Measurements from ENCODE around the gene TIMP3.
"Not testable (repeated sequence)": the region's sequence is repeated elsewhere in the genome, so short reads cannot be mapped to it uniquely, and the experiment has no call there.

Gene TIMP3

DNA sequence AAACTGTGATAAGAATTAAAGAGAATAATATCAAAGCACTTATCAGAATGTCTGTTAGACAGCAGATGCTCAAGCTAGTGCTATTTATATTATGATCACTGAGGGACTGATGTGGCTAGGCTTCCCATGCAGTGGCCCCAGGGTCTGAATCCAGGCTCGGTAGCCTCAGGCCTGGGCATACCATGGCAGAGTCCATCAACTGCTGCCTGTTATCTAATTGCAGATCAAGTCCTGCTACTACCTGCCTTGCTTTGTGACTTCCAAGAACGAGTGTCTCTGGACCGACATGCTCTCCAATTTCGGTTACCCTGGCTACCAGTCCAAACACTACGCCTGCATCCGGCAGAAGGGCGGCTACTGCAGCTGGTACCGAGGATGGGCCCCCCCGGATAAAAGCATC lies 57.5 kb downstream of the TIMP3 start:
- no peak for DNase-seq

DNA sequence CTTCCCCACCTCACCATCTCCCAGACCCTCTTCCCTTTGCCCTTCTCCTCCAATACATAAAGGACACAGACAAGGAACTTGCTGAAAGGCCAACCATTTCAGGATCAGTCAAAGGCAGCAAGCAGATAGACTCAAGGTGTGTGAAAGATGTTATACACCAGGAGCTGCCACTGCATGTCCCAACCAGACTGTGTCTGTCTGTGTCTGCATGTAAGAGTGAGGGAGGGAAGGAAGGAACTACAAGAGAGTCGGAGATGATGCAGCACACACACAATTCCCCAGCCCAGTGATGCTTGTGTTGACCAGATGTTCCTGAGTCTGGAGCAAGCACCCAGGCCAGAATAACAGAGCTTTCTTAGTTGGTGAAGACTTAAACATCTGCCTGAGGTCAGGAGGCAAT lies 58.2 kb downstream of the TIMP3 start:
- no peak for DNase-seq

- DNase-seq, result no peak
Observed at GRCh38 chr22:32861330-32861729, 59.8 kb downstream of the TIMP3 start.

- no peak for DNase-seq
Observed at GRCh38 chr22:32862083-32862482, 60.6 kb downstream of the TIMP3 start.

- DNase-seq, result no peak
Observed at GRCh38 chr22:32862936-32863661, 61.6 kb downstream of the TIMP3 start.

- DNase-seq, result no peak
Observed at GRCh38 chr22:32864041-32864440, 62.5 kb downstream of the TIMP3 start.

GRCh38 chr22:32864596-32864995 lies 63.1 kb downstream of the TIMP3 start:
- no peak for DNase-seq

DNA sequence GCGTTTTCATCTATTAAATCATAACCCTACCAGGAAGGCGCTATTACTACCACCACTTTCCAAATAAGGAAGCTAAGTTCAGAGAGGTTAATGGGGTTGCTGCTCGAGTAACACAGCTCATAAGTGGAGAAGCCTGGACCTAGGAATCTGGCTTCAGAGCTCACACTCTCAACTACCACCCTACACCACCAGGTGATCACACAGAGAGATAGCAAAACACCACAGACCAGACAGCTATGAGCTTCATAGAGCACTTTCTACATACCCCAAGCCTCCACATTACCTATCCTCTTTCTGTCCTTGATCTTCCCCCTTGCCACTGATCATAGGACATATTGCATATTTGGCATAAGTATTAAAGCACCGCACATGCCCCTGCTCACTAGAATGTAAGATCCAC lies 65.4 kb downstream of the TIMP3 start:
- DNase-seq, result no peak

GRCh38 chr22:32868946-32869345 lies 67.4 kb downstream of the TIMP3 start:
- DNase-seq, result no peak

GRCh38 chr22:32870474-32870873 lies 69.0 kb downstream of the TIMP3 start:
- no peak for DNase-seq

GRCh38 chr22:32873604-32874003 lies 72.1 kb downstream of the TIMP3 start:
- not testable (repeated sequence) for DNase-seq

DNA sequence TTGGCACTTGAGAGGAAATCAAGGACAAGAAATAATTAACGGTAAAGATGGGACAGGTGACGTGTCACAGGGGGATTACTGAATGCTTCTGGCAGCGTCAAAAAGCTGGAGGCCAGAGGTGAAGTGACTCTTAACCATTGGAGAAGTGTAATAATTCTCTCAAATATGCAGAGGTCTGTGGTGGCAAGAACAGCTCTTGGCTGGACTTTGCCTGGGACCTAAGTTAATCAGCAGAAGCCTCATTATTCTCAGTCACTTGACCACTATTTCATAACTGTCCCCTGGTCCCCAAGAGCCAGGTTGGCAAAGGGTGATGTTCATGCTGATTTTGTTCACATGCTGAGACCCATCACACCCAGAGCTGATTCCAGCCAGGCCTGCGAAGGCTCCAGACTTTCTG lies 72.9 kb downstream of the TIMP3 start:
- DNase-seq, result no peak

- DNase-seq, result no peak
Observed at GRCh38 chr22:32874976-32875375, 73.5 kb downstream of the TIMP3 start.

GRCh38 chr22:32876516-32876915 lies 75.0 kb downstream of the TIMP3 start:
- no peak for DNase-seq

DNA sequence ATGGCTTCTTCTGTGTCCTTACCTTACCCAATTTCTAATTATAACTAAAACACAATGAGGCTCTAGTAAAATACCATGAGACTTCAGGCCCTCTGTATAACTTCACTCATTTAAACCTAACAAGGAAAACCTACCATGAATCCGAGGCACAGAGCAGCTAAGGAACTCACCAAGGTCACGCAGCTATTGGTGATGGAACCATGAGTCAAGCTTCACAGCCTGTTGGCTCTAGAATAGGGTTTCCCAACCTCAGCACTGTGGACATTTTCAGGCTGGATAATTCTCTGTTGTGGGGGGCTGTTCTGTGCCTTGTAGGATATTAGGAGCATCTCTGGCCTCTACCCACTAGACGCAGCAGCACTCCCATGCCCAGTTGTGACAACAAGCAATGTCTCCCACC lies 75.7 kb downstream of the TIMP3 start:
- no peak for DNase-seq

- no peak for DNase-seq
Observed at GRCh38 chr22:32879550-32879949, 78.0 kb downstream of the TIMP3 start.

DNA sequence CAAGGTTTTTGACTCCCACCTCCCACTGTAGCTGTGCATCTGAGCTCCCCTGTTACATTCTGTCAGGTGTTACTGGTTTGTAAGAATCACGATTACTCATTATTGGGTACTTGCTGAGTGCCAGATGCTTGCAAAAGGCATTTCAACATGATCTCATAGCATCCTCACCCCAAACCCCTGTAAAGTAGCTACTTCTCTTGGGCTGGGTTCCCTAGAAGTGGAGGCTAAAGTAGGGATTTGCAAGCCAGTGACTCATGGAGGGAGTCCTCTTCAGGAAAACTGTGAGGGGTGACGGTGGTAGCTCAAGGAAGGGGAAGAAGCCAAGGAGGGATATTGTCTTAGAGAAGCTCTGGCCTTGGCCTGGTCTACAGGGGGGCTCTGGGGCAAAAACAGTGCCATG lies 78.6 kb downstream of the TIMP3 start:
- no peak for DNase-seq

DNA sequence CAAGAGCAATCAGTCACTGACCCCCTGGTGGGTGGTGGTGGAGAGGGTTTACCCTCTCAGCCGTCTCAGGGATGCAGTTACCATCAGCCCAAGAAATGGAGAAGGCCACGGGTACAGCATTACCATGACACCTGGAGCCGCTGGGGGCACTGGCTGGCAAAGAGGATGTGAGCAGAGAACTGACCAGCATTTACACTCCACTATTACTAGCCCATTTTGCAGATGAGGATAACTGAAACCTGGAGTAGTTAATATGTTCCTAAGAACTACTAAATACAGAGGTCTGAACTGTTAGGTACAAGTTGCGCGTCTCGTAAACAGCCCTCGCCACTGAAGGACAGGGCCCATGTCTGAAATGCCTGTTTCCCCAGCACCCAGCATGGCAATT lies 79.0 kb downstream of the TIMP3 start:
- DNase-seq, result no peak

DNA sequence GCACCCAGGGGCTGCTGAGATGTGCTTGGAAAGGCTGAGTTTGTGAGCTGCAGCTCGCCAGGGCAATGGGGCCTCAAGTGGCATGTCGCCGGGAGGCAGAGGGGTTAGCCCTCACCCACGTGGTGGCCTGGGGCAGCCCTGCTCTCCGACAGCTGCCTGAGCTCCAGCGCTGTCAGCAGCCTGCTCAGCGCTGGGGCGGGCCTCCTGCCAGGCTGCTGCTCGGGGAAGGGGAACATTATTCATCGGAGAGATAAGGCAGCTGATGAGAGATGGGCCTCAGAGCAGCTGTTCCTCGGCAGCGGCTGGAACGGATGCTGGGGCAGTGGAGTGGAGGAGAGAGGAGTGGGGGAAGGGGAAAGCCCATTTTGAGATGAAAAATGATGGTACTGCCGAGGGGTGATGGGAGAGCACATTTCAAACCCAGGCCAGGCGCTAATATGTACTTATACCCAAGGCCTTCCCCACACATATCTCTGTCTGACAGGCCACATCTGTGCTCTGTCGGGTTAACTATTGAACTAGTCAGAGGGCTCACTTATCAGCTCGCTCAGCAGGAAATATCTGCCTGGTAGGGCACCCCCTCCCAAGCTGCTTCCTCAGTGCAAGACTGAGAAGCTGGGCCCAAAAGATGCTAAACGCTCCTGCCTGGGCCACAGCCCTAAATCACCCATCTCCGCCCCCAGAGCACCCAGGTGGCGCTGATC lies 79.5 kb downstream of the TIMP3 start:
- no peak for DNase-seq

GRCh38 chr22:32882360-32882755 lies 80.9 kb downstream of the TIMP3 start:
- DNase-seq, result no peak

DNA sequence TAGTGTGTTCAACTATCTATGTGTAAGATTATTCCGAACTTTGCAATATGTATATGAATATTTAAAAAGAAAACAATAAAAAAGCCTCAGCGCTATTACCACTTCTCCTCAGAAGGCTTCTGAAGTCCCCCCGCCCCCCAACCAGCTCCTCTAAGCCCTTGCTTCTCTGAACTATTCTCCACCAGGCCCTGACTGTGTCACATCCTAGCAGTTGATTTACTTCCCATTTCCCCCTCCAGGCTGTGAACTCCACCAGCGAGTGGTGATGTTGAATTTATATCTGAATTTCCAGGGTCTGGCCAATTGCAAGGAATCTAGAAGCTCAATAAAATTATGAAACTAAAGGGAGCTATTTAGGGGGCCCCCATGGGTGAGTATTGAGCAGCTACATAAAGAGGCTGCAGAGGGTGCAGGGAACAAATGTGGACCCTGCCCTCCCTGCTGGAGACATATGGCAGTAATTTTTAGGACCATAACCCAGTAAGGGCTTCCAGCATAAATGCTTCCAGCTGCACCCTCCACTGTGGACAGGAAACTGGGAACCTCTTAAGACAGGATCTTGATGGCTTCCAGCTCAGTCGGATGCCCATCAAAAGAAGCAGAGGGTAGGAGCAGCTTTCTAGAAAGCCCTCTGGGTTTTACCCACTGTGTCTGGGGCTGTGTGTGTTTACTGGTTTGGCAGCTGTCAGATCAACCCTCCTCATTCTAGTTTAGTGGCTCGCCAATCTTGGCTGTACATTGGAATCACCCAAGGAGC lies 81.4 kb downstream of the TIMP3 start:
- no peak for DNase-seq

GRCh38 chr22:32887324-32887980 lies 85.9 kb downstream of the TIMP3 start:
- no peak for DNase-seq

DNA sequence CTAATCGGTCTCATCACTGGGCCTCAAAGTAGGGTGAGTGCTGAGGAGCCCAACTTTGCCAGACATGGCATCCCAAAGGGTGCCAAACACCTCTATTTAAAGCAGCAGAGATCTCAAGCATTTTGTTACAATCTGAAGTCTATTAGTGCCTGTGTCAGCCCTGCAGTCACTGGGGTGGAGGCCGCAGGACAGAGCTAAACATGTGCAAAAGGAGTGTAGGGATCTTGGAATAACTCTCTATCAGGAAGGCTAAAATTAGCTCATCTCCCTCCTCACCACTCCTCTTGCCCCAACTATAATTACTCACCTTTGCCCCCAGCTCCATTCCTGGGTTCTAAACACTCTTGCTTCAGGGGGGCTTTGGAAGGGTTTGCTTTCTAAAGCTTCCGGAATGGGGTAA lies 87.5 kb downstream of the TIMP3 start:
- DNase-seq, result no peak

GRCh38 chr22:32896891-32897290 lies 95.4 kb downstream of the TIMP3 start:
- DNase-seq, result no peak

Measured in activated effector memory CD4-positive, alpha-beta T cell treated with Interleukin-2 at 50 U/mL for 16 hours (primary cell).